ENCODE measurements around the gene C4orf33.

GRCh38 chr4:129145222-129145730 is 49.3 kb downstream of the C4orf33 start:
- TF ChIP-seq EZH2 (IDR thresholded peaks at IDR 0.05), result no peak
- TF ChIP-seq POLR2AphosphoS5 (IDR thresholded peaks at IDR 0.05; ENCODE audit: low read depth, low read length), result no peak
- TF ChIP-seq CTCF (IDR thresholded peaks at IDR 0.05 in 2 of 3, conservative IDR thresholded peaks at IDR 0.05 in 1 of 3; ENCODE audit: borderline replicate concordance in 1 of 3, insufficient read depth in 1 of 3, low read depth in 2 of 3, low read length in 2 of 3), result no peak
- no peak for TF ChIP-seq EZH2phosphoT487 (IDR thresholded peaks at IDR 0.05; ENCODE audit: borderline replicate concordance)
- TF ChIP-seq FOSL1 (IDR thresholded peaks at IDR 0.05; ENCODE audit: low read depth), result no peak
- no peak for TF ChIP-seq SRF (IDR thresholded peaks at IDR 0.05; ENCODE audit: low read depth)
- TF ChIP-seq POLR2A (IDR thresholded peaks at IDR 0.05; ENCODE audit: borderline replicate concordance, extremely low read depth, insufficient read depth, insufficient read length), result no peak
- no peak for TF ChIP-seq ELF1 (IDR thresholded peaks at IDR 0.05; ENCODE audit: borderline replicate concordance, low read depth)
- TF ChIP-seq JUND (IDR thresholded peaks at IDR 0.05), result no peak
- no peak for TF ChIP-seq CEBPB (IDR thresholded peaks at IDR 0.05; ENCODE audit: low read depth)
- no peak for TF ChIP-seq ZBTB33 (IDR thresholded peaks at IDR 0.05; ENCODE audit: extremely low read depth, insufficient replicate concordance, low read length)
- no peak for TF ChIP-seq SP1 (IDR thresholded peaks at IDR 0.05; ENCODE audit: low read depth)
